Neural progenitor cell (in vitro differentiated cells): Measurements from ENCODE around the gene IDH1.

Experiments
- CTCF ChIP-seq: fragments of 200-600 bp; sonication (generic); IDR thresholded peaks from 2 replicates; pipeline ENCODE4 v1.5.1; 2017; ENCODE audit warnings: antibody characterized with exemption, mild to moderate bottlenecking
- EZH2 ChIP-seq: fragments of 200-600 bp; sonication (generic); IDR thresholded peaks from 2 replicates; pipeline ENCODE4 v1.6.1; 2017; ENCODE audit warnings: antibody characterized with exemption, mild to moderate bottlenecking, moderate library complexity

- TF ChIP-seq CTCF (no peak), EZH2 (no peak)
Measured at GRCh38 chr2:208204166-208204565, 50.7 kb downstream of the IDH1 start.
